Measurements from ENCODE around the gene SSH2.

Gene SSH2

DNA sequence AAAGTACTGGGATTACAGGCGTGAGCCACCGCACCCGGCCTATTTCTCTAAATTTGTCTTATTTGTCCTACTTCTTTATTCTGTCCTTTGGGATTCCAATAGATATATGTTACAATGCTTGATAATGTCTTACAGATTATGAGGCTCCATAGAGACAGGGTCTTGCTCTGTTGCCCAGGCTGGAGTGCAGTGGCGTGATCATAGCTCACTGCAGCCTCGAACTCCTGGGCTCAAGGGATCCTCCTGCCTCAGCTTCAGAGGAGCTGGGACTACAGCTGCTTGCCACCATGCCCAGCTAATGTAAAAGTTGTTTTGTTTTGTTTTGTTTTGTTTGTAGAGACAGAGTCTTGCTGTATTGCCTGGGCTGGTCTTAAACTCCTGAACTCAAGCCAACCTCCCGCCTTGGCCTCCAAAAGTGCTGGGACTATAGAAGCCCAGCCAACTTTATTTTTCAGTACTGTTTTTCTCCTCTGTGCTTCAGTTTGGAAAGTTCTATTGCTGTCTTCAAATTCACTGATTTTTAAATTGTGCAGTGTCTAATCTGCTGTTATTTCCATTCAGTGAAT lies 326.8 kb downstream of the SSH2 start:
- ATAC-seq = no peak
- TF ChIP-seq, protein P1, sequence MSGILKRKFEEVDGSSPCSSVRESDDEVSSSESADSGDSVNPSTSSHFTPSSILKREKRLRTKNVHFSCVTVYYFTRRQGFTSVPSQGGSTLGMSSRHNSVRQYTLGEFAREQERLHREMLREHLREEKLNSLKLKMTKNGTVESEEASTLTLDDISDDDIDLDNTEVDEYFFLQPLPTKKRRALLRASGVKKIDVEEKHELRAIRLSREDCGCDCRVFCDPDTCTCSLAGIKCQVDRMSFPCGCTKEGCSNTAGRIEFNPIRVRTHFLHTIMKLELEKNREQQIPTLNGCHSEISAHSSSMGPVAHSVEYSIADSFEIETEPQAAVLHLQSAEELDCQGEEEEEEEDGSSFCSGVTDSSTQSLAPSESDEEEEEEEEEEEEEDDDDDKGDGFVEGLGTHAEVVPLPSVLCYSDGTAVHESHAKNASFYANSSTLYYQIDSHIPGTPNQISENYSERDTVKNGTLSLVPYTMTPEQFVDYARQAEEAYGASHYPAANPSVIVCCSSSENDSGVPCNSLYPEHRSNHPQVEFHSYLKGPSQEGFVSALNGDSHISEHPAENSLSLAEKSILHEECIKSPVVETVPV (CRISPR knock-in tag; IDR thresholded peaks at IDR 0.05) = no peak
- no peak for TF ChIP-seq SNAI2 (CRISPR knock-in tag; IDR thresholded peaks at IDR 0.05)
- no peak for TF ChIP-seq RARB (CRISPR knock-in tag; IDR thresholded peaks at IDR 0.05)
- no peak for TF ChIP-seq ZNF70 (CRISPR knock-in tag; IDR thresholded peaks at IDR 0.05)
- TF ChIP-seq TOX (CRISPR knock-in tag; IDR thresholded peaks at IDR 0.05; ENCODE audit: borderline replicate concordance) = no peak
- no peak for TF ChIP-seq ZC3H10 (CRISPR knock-in tag; IDR thresholded peaks at IDR 0.05)
- TF ChIP-seq, protein P2, sequence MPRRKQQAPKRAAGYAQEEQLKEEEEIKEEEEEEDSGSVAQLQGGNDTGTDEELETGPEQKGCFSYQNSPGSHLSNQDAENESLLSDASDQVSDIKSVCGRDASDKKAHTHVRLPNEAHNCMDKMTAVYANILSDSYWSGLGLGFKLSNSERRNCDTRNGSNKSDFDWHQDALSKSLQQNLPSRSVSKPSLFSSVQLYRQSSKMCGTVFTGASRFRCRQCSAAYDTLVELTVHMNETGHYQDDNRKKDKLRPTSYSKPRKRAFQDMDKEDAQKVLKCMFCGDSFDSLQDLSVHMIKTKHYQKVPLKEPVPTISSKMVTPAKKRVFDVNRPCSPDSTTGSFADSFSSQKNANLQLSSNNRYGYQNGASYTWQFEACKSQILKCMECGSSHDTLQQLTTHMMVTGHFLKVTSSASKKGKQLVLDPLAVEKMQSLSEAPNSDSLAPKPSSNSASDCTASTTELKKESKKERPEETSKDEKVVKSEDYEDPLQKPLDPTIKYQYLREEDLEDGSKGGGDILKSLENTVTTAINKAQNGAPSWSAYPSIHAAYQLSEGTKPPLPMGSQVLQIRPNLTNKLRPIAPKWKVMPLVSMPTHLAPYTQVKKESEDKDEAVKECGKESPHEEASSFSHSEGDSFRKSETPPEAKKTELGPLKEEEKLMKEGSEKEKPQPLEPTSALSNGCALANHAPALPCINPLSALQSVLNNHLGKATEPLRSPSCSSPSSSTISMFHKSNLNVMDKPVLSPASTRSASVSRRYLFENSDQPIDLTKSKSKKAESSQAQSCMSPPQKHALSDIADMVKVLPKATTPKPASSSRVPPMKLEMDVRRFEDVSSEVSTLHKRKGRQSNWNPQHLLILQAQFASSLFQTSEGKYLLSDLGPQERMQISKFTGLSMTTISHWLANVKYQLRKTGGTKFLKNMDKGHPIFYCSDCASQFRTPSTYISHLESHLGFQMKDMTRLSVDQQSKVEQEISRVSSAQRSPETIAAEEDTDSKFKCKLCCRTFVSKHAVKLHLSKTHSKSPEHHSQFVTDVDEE (CRISPR knock-in tag; IDR thresholded peaks at IDR 0.05) = no peak
- TF ChIP-seq ZFP3 (CRISPR knock-in tag; IDR thresholded peaks at IDR 0.05) = no peak

DNA sequence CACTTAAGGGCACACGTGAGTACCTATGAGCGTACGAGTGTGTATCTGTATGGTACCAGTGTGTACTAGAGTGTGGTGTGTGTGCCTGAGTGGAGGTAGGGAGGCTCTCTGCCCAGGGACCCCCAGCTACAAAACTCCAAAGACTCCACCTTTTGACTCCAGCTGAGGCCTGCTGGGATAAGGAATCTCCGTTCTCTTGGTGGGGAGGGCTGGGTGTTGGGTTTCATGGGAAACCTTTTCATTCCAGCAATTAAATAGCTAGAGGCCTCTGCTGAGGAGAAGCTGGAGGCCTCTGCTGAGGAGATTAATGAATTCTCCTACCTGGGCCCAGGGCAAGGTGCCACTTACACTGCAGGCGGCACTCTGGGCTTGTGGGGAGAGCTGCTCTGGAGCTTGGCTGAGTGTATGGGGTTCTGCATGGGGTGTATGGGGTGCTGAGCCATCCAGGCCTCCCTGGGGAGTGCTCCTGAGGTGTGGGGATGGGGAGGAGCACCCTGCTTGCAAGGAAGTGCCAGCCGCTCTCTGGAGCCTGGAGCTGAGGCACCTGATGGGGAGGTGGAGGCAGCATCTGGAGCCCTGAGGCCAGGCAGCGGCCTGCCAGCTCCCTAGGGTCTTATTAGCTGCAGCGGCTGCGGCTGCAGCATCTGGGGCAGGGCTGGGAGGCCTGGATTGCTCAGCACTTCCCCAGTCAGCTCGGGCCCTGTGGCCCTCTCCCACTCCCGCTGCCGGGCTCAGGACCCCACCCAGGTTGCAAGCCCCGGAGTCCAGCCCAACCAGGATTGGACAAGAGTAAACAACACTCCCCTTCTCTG lies 332.5 kb downstream of the SSH2 start:
- no peak for ATAC-seq

DNA sequence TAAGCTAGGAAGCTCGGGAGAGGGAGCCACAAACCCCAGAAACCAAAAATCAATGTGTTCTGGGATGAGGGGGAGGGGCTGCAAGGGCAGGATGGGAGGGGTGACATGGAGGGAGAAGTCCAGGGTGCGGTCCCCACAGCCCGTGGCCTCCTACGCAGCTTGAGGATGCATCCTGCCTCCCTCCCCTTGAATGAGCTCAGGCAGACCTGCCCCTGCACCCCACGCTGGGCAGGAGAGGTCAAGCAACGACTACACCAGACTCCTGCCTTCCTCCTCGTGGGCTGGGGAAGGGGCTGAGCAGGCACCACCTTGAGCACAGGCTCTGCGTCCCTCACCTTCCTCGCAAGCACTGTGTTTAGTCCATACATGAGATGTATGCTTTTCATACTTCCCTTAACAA lies 333.2 kb downstream of the SSH2 start:
- TF ChIP-seq, protein P3, sequence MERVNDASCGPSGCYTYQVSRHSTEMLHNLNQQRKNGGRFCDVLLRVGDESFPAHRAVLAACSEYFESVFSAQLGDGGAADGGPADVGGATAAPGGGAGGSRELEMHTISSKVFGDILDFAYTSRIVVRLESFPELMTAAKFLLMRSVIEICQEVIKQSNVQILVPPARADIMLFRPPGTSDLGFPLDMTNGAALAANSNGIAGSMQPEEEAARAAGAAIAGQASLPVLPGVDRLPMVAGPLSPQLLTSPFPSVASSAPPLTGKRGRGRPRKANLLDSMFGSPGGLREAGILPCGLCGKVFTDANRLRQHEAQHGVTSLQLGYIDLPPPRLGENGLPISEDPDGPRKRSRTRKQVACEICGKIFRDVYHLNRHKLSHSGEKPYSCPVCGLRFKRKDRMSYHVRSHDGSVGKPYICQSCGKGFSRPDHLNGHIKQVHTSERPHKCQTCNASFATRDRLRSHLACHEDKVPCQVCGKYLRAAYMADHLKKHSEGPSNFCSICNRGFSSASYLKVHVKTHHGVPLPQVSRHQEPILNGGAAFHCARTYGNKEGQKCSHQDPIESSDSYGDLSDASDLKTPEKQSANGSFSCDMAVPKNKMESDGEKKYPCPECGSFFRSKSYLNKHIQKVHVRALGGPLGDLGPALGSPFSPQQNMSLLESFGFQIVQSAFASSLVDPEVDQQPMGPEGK (CRISPR knock-in tag; IDR thresholded peaks at IDR 0.05; ENCODE audit: borderline replicate concordance) = no peak
- no peak for TF ChIP-seq ARNTL (CRISPR knock-in tag; IDR thresholded peaks at IDR 0.05; ENCODE audit: borderline replicate concordance, low read depth)
- TF ChIP-seq ESRRG (CRISPR knock-in tag; IDR thresholded peaks at IDR 0.05) = no peak
- TF ChIP-seq TOX (CRISPR knock-in tag; IDR thresholded peaks at IDR 0.05; ENCODE audit: borderline replicate concordance) = no peak
- TF ChIP-seq, protein P4, sequence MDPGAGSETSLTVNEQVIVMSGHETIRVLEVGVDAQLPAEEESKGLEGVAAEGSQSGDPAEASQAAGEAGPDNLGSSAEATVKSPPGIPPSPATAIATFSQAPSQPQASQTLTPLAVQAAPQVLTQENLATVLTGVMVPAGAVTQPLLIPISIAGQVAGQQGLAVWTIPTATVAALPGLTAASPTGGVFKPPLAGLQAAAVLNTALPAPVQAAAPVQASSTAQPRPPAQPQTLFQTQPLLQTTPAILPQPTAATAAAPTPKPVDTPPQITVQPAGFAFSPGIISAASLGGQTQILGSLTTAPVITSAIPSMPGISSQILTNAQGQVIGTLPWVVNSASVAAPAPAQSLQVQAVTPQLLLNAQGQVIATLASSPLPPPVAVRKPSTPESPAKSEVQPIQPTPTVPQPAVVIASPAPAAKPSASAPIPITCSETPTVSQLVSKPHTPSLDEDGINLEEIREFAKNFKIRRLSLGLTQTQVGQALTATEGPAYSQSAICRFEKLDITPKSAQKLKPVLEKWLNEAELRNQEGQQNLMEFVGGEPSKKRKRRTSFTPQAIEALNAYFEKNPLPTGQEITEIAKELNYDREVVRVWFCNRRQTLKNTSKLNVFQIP (CRISPR knock-in tag; IDR thresholded peaks at IDR 0.05; ENCODE audit: borderline replicate concordance, low read depth) = no peak
- TF ChIP-seq ZFP3 (CRISPR knock-in tag; IDR thresholded peaks at IDR 0.05) = no peak
- TF ChIP-seq ZNF565 (CRISPR knock-in tag; conservative IDR thresholded peaks at IDR 0.05; ENCODE audit: low read depth) = no peak
- TF ChIP-seq, protein P1 (CRISPR knock-in tag; IDR thresholded peaks at IDR 0.05) = no peak
- TF ChIP-seq RARB (CRISPR knock-in tag; IDR thresholded peaks at IDR 0.05) = no peak
- TF ChIP-seq ZNF70 (CRISPR knock-in tag; IDR thresholded peaks at IDR 0.05) = no peak
- TF ChIP-seq ZFP30 (CRISPR knock-in tag; IDR thresholded peaks at IDR 0.05) = no peak
- TF ChIP-seq GLIS3 (CRISPR knock-in tag; IDR thresholded peaks at IDR 0.05) = no peak
- no peak for ATAC-seq

More for the DNA sequence above, 332.5 kb downstream of the SSH2 start:
- TF ChIP-seq BACH2 (CRISPR knock-in tag; IDR thresholded peaks at IDR 0.05; ENCODE audit: borderline replicate concordance) (no peak), ZNF70 (CRISPR knock-in tag; IDR thresholded peaks at IDR 0.05) (no peak), ZFP30 (CRISPR knock-in tag; IDR thresholded peaks at IDR 0.05) (no peak), ESRRG (CRISPR knock-in tag; IDR thresholded peaks at IDR 0.05) (no peak)
- TF ChIP-seq, protein P4 (CRISPR knock-in tag; IDR thresholded peaks at IDR 0.05; ENCODE audit: borderline replicate concordance, low read depth) = no peak
